GM19467 (cell line): ENCODE data around the gene TRIM48.
"Not testable (repeated sequence)": the region's sequence is repeated elsewhere in the genome, so short reads cannot be mapped to it uniquely, and the experiment has no call there.

Experiments
- ATAC-seq: cut with Tn5 transposase; IDR thresholded peaks from one replicate; pipeline ENCODE4 v1.9.1; 2021; ENCODE audit warnings: mild to moderate bottlenecking, moderate library complexity; ENCODE audit not compliant: unreplicated experiment

The TRIM48 gene

GRCh38 chr11:55261855-55262254 is at the start of gene TRIM48:
TRIM48 (plus strand) TSS chr11:55262155; CDS start chr11:55262268, 113 bp downstream.
- ATAC-seq: not testable (repeated sequence)

GRCh38 chr11:55238316-55238715 is 23.6 kb upstream of the TRIM48 start:
- not testable (repeated sequence) for ATAC-seq

- no peak for ATAC-seq
Observed at GRCh38 chr11:55263081-55263480, 1.1 kb downstream of the TRIM48 start.
